Stimulated activated CD8-positive, alpha-beta memory T cell treated with anti-CD3 and anti-CD28 coated beads, Interleukin-15, amount 100 ng/mL, for 24 hours (primary cell): ENCODE measurements around the gene PRXL2A.
"Not testable (repeated sequence)": the region's sequence is repeated elsewhere in the genome, so short reads cannot be mapped to it uniquely, and the experiment has no call there.

Experiments used
- DNase-seq: peaks from one replicate; pipeline ENCODE4 v3.0.0-alpha.2; 2020; ENCODE audit warnings: low read depth

PRXL2A gene

DNA sequence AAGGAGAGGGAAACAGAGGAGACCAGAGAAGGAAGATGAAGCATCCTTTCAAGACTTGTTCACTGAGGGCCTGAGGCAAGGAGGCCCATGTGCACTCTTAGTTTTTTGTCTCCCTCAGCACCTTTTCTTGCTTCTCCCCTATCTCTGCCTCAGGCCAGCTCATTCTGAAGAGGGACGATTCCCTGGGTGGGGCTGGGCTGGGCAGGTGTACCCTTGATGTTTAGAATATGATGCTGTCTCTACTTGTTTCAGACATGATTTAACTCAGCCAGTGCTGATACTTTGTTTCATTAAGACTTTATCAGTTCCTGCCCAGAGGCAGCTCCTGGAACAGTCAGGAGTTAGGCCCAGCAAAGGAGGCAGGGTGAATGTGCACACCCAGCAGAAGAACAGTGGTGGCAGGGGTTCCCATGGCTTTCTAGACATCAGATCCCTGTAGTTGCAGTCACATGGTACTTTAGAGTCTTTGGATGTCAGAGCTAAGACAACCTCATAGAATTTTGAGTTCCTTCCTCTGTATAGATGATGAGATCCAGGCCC is 3.4 kb downstream of the PRXL2A start:
- DNase-seq = no peak

GRCh38 chr10:80412486-80412885 is 4.1 kb downstream of the PRXL2A start:
- DNase-seq = no peak

GRCh38 chr10:80413271-80413996 is 5.1 kb downstream of the PRXL2A start:
- DNase-seq = no peak

- no peak for DNase-seq
Measured at GRCh38 chr10:80414142-80414895, 6.0 kb downstream of the PRXL2A start.

DNA sequence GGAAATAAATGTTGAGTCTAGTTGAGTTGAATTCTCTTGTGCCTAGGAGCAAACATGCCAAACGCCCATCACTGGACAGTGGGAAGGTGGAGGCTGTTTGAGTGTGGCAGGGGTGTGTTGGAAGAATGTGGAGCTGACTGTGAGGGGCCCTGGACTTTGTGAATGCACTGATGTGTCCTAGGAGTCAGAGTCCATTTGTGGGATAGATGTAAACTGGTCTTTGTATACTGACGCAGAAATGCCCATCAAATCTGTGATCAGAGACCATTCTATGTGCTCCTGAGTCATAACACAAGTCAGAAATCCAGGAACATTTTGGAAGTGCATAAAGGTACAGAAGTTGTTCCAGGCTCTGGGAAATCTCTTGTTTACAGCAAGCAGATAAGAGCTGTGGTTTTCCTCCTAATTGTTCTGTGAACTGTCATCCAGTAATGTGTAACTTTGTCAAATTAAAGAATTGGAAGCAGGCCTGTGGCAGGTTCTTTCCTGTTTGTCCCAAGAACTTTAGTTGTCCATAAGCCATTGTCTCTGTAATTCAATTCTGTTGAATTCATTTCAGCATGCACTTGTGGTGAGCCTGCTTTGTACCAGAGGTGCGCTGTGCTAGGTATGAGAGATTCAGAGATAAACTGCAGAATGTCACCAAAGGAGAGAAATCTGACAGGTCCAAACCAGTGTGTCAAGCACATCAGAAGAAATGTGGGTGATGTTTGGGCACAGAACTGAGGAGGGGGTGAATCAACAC is 7.6 kb downstream of the PRXL2A start:
- DNase-seq = no peak

- DNase-seq = no peak
Measured at GRCh38 chr10:80416479-80417098, 8.2 kb downstream of the PRXL2A start.

DNA sequence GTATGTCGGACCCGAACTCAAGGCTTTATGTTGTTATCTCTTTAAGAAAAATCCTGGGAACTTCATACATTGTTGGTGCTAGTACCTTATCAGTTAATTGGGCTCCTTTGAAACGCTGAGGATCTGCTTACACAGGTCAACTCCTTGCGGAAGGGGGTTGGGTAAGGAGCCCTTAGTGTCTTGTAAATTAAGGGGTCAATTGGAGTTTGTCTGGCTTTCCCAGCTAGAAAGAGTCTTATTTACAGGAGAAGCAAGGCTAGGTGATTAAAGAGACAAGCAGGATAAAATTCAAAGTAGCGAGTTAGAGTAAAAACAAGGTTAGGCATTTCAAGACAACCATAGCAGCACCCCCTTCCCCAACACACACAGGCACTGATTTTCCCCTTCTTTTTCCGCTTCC is 8.9 kb downstream of the PRXL2A start:
- not testable (repeated sequence) for DNase-seq

- DNase-seq = no peak
Measured at GRCh38 chr10:80421050-80421706, 12.8 kb downstream of the PRXL2A start.

DNA sequence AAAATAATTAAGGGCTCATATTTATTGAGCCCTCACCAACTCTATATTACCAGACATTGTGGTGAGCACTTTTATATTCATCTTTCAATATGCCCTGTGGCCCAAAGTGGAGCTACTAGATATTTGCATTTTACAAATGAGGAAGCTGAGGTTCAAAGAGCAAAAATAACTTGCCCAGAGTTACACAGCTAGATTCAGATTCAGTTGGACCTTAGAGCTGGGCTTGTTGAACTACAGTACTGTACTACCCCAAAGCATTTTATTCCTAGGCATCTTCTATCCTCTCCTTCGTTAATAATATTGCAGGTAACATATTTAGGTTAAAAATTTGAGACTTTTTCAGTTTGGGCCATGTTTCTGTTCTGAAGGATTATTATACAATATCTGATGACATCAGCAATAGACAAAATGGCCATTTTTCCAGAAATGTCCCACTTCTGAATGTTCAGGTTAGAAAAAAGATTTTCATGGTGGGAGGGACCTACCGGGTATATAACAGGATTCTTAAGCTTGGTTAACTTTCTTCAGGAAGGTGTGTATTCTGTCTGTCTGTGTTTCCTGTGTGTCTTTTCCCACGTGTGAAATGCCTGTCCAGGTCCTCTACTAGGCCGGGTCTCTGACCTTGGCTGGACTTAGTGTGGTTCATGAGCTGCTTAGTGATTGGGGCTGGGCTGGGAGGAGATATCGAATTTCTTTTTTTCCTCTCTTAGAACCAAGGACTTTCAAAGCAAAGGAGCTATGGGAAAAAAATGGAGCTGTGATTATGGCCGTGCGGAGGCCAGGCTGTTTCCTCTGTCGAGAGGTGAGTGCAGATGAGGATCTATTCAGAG is 13.6 kb downstream of the PRXL2A start:
- DNase-seq = no peak

GRCh38 chr10:80425901-80426300 is 17.6 kb downstream of the PRXL2A start:
- no peak for DNase-seq

DNA sequence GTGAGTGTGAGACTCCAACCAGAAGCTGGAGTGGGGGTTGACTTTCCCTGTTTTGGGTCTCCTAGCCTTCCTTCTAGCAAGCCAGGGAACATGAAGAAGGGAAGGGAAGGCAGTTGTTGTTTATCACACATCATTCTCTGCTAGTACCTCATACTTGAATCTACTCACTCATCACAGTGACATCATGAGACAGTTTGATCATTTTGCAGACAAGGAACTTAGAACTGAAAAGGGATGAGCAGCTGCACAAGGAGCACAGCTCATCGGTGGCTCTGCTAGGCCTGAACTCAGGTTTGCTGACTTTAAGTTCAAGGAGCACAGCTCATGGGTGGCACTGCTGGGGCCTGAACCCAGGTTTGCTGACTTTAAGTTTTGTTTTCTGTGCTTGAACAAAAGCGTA is 19.2 kb downstream of the PRXL2A start:
- no peak for DNase-seq

DNA sequence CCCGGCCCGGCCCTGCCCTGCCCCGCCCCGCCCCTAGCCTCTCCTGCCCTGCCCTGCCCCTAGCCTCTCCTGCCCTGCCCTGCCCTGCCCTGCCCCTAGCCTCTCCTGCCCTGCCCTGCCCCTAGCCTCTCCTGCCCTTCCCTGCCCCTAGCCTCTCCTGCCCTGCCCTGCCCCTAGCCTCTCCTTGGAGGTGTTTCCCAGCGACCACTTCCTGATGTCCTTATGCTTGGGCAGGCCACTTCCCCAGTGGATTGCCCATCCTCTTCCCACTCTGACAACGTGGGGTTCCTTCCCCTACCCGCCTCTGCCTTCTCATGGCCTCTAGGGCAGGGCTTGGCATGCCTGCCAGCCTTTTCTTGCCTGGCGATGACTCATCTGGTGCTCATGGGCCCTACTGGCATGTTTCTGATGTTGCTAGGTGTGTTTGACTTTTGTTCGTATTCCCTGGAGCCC is 21.2 kb downstream of the PRXL2A start:
- no peak for DNase-seq

- no peak for DNase-seq
Measured at GRCh38 chr10:80433134-80433533, 24.8 kb downstream of the PRXL2A start.

GRCh38 chr10:80436446-80437098 is 28.2 kb downstream of the PRXL2A start:
- no peak for DNase-seq

GRCh38 chr10:80437227-80437626 is 28.9 kb downstream of the PRXL2A start:
- DNase-seq = no peak

- no peak for DNase-seq
Measured at GRCh38 chr10:80441831-80442230, 33.5 kb downstream of the PRXL2A start.

DNA sequence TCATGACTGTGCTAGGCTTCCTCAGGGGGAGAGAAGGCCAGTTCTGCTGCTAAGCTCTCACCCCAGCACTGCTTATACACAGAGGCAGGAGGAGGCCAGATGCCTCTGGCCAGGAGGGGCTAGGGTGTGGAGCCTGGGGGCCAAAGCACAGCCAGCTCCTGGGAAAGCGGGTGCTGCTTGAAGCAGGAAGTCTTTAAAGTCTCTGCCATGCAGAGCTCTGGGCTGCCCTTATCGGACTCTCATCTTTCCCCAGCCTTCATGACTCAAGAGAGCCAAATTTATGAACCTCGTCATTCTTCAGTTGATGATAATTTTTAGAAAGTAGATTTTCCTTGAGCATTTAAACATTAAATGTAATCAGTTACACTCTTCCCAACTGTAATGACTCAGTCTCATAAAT is 34.5 kb downstream of the PRXL2A start:
- DNase-seq = no peak

GRCh38 chr10:80443531-80443974 is 35.2 kb downstream of the PRXL2A start:
- no peak for DNase-seq

DNA sequence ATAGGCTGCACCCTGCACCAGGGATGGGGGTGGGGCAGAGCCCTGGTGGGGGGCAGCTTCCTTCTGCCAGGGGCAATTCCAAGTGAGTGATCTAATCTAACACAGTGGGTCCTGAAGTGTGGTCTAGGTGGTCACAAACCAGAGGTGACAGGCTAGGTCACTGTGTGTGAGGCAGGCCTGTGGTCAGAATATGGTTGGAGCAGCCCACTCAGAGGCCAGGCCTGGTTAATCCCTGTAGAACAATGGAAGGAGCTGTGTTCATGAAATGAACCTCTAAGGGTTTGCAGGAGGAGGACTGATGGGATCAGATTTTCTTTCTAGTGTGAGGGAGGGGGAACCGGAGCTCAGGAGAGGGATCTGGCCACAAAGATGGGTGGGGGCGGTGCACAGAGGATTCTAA is 35.8 kb downstream of the PRXL2A start:
- no peak for DNase-seq
